Neural cell (in vitro differentiated cells): Measurements from ENCODE around the gene PCNX4. TPM values are rescaled to one million over a fixed set of nuclear protein-coding genes. Genes with fewer than 3 reads are reported as not detected.
"Not testable (repeated sequence)": the region's sequence is repeated elsewhere in the genome, so short reads cannot be mapped to it uniquely, and the experiment has no call there.

Experiments used
- H2AFZ ChIP-seq: fragments of 200-600, 300-800 bp; sonication (generic), shearing (Covaris generic); 2 replicates; pipeline ENCODE4 v1.6.0; 2014; ENCODE audit warnings: low read depth, mild to moderate bottlenecking, antibody characterized with exemption, low read length, moderate library complexity
- H3F3A ChIP-seq: fragments of 200-600 bp; shearing (Covaris generic); 2 replicates; pipeline ENCODE4 v1.6.1; 2016; ENCODE audit warnings: mild to moderate bottlenecking, moderate library complexity, mixed read lengths, antibody characterized with exemption, low read length; ENCODE audit not compliant: insufficient read depth, poor library complexity, severe bottlenecking
- H3K27ac ChIP-seq: fragments of 200-600, 300-800 bp; sonication (generic), shearing (Covaris generic); 2 replicates; pipeline ENCODE4 v1.5.1; 2014; ENCODE audit warnings: mild to moderate bottlenecking, low read length, moderate library complexity
- H3K27me3 ChIP-seq: fragments of 300-800, 200-600 bp; sonication (generic), shearing (Covaris generic); 2 replicates; pipeline ENCODE4 v1.6.0; 2014; ENCODE audit warnings: mild to moderate bottlenecking, low read depth, low read length, moderate library complexity; ENCODE audit not compliant: insufficient read depth
- H3K36me3 ChIP-seq: fragments of 300-800, 200-600 bp; sonication (generic), shearing (Covaris generic); 2 replicates; pipeline ENCODE4 v1.5.1; 2014; ENCODE audit warnings: mild to moderate bottlenecking, antibody characterized with exemption, low read length, moderate library complexity; ENCODE audit not compliant: insufficient read depth
- H3K4me2 ChIP-seq: fragments of 300-800, 200-600 bp; sonication (generic), shearing (Covaris generic); 2 replicates; pipeline ENCODE4 v1.6.0; 2014; ENCODE audit warnings: mild to moderate bottlenecking, low read length
- H3K4me3 ChIP-seq: fragments of 300-800, 200-600 bp; sonication (generic), shearing (Covaris generic); 2 replicates; pipeline ENCODE4 v1.5.1; 2014; ENCODE audit warnings: mild to moderate bottlenecking, low read length, moderate library complexity
- H3K79me2 ChIP-seq: fragments of 200-600 bp; shearing (Covaris generic); replicated peaks from 2 replicates; pipeline ENCODE4 v1.6.0; 2014; ENCODE audit warnings: mild to moderate bottlenecking, low read length, moderate library complexity; ENCODE audit not compliant: insufficient read depth
- H3K9ac ChIP-seq: fragments of 300-800, 200-600 bp; sonication (generic), shearing (Covaris generic); 2 replicates; pipeline ENCODE4 v1.6.1; 2016; ENCODE audit warnings: mild to moderate bottlenecking, low read length, mixed read lengths
- H3K9me2 ChIP-seq: fragments of 200-600 bp; shearing (Covaris generic); 2 replicates; pipeline ENCODE4 v1.6.1; 2016; ENCODE audit warnings: mild to moderate bottlenecking, low read length, mixed read lengths; ENCODE audit not compliant: insufficient read depth
- H3K9me3 ChIP-seq: fragments of 200-600, 300-800 bp; sonication (generic), shearing (Covaris generic); 2 replicates; pipeline ENCODE4 v1.6.1; 2016; ENCODE audit warnings: mild to moderate bottlenecking, mixed run types, low read length, moderate library complexity, mixed read lengths
- H4K20me1 ChIP-seq: fragments of 200-600 bp; shearing (Covaris generic); 2 replicates; pipeline ENCODE4 v1.6.1; 2016; ENCODE audit warnings: mild to moderate bottlenecking, mixed run types; ENCODE audit not compliant: insufficient read depth
- EP300 ChIP-seq: fragments of 450-650 bp; conservative IDR thresholded peaks from 2 replicates; pipeline ENCODE4 v1.6.1; 2014; ENCODE audit warnings: antibody characterized with exemption, mild to moderate bottlenecking, moderate library complexity; ENCODE audit not compliant: poor library complexity, severe bottlenecking
- EZH2 ChIP-seq: fragments of 200-600, 300-800 bp; shearing (Covaris generic), sonication (generic); IDR thresholded peaks from 2 replicates; pipeline ENCODE4 v1.6.1; 2014; ENCODE audit warnings: antibody characterized with exemption, low read length, borderline replicate concordance, mild to moderate bottlenecking; ENCODE audit not compliant: insufficient read depth, poor library complexity, severe bottlenecking
- MXI1 ChIP-seq: fragments of 450-650 bp; conservative IDR thresholded peaks from 2 replicates; pipeline ENCODE4 v1.6.1; 2014; ENCODE audit warnings: antibody characterized with exemption, mild to moderate bottlenecking; ENCODE audit not compliant: poor library complexity, severe bottlenecking
- POLR2AphosphoS5 ChIP-seq: IDR thresholded peaks from 2 replicates; pipeline ENCODE4 v1.6.1; 2012
- RAD21 ChIP-seq: fragments of 450-650 bp; conservative IDR thresholded peaks from 2 replicates; pipeline ENCODE4 v1.6.1; 2014; ENCODE audit warnings: antibody characterized with exemption, mild to moderate bottlenecking, moderate library complexity
- REST ChIP-seq: IDR thresholded peaks from 2 replicates; pipeline ENCODE4 v1.6.1; 2012; ENCODE audit warnings: borderline replicate concordance
- SMC3 ChIP-seq: fragments of 450-650 bp; conservative IDR thresholded peaks from 2 replicates; pipeline ENCODE4 v1.6.1; 2014; ENCODE audit warnings: antibody characterized with exemption, mild to moderate bottlenecking, moderate library complexity; ENCODE audit not compliant: poor library complexity
- TAF1 ChIP-seq: IDR thresholded peaks from 2 replicates; pipeline ENCODE4 v1.6.1; 2012; ENCODE audit warnings: low read depth
- polyA plus RNA-seq: library from polyadenylated mRNA; depleted of rRNA; stranded (reverse); fragments of >200 nt; gene quantifications from 2 replicates; pipeline ENCODE4 v1.2.3, GENCODE V29; 2014
- TF ChIP-seq, protein P1 (sequence below): fragments of 450-650 bp; IDR thresholded peaks from 2 replicates; pipeline ENCODE4 v1.5.1; 2014; ENCODE audit warnings: antibody characterized with exemption, mild to moderate bottlenecking, moderate library complexity; ENCODE audit not compliant: poor library complexity, severe bottlenecking

The PCNX4 gene
- polyA plus RNA-seq, 1 donor from 2014 or later: 117 TPM

- no peaks in the 10 kb centered on the region for H3K9me3 ChIP-seq
- H3K9ac ChIP-seq: no peak overlapping the region
- H3K27ac ChIP-seq: no peak overlapping the region
- H2AFZ ChIP-seq: no peak overlapping the region
- H3K36me3 ChIP-seq: no peaks in the 10 kb centered on the region
- H3K79me2 ChIP-seq: peaks cover 81% of the 10 kb centered on the region
- H3K9me2 ChIP-seq: no peaks in the 10 kb centered on the region
- no peak for TF ChIP-seq POLR2AphosphoS5
- no peak for TF ChIP-seq REST
- TF ChIP-seq EZH2: no peak
- TF ChIP-seq RAD21: no peak
- no peak for TF ChIP-seq EP300
- TF ChIP-seq SMC3: no peak
- no peak for TF ChIP-seq TAF1
- TF ChIP-seq, protein P1, sequence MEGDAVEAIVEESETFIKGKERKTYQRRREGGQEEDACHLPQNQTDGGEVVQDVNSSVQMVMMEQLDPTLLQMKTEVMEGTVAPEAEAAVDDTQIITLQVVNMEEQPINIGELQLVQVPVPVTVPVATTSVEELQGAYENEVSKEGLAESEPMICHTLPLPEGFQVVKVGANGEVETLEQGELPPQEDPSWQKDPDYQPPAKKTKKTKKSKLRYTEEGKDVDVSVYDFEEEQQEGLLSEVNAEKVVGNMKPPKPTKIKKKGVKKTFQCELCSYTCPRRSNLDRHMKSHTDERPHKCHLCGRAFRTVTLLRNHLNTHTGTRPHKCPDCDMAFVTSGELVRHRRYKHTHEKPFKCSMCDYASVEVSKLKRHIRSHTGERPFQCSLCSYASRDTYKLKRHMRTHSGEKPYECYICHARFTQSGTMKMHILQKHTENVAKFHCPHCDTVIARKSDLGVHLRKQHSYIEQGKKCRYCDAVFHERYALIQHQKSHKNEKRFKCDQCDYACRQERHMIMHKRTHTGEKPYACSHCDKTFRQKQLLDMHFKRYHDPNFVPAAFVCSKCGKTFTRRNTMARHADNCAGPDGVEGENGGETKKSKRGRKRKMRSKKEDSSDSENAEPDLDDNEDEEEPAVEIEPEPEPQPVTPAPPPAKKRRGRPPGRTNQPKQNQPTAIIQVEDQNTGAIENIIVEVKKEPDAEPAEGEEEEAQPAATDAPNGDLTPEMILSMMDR: no peak
- no peak for TF ChIP-seq MXI1
- no peaks in the 10 kb centered on the region for H3F3A ChIP-seq
- no peak overlapping the region for H3K4me3 ChIP-seq
- no peaks in the 10 kb centered on the region for H3K27me3 ChIP-seq
- H4K20me1 ChIP-seq: no peaks in the 10 kb centered on the region
- H3K4me2 ChIP-seq: no peak overlapping the region
Measured at GRCh38 chr14:60095781-60096450, 4.2 kb downstream of the PCNX4 start.

DNA sequence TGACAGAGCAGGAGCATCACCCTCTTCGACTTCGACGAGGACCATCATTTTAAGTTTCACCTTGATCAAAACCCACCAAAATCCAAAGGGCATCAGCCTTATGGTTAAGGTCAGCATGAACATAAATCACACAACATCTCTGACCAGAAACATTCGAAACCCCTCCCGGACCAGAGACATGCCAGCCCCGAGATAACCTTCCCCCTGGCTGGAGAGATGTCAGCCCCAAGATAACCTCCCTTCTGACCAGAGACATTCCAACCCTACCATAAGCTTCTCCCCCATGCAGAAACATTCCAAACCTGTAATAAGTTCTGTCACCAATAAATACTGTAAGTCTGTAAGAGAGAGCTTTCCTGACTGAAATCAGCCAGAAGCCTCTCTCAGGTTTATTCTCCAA is 6.3 kb downstream of the PCNX4 start:
- Histone ChIP-seq H3K27me3 (no peaks in the 10 kb centered on the region), H3K79me2 (peaks cover 93% of the 10 kb centered on the region), H4K20me1 (no peaks in the 10 kb centered on the region), H3K9me3 (no peaks in the 10 kb centered on the region), H3K9me2 (no peaks in the 10 kb centered on the region), H3K27ac (no peak overlapping the region), H3K4me2 (no peak overlapping the region), H3F3A (no peaks in the 10 kb centered on the region), H3K36me3 (no peaks in the 10 kb centered on the region), H3K4me3 (no peak overlapping the region), H2AFZ (no peak overlapping the region), H3K9ac (no peak overlapping the region)
- TF ChIP-seq RAD21: no peak
- TF ChIP-seq TAF1: no peak
- no peak for TF ChIP-seq REST
- no peak for TF ChIP-seq EP300
- TF ChIP-seq MXI1: no peak
- no peak for TF ChIP-seq EZH2
- no peak for TF ChIP-seq POLR2AphosphoS5

- H3F3A ChIP-seq, H3K36me3 ChIP-seq, H2AFZ ChIP-seq, H3K4me3 ChIP-seq, H3K27ac ChIP-seq, H3K9ac ChIP-seq, H3K4me2 ChIP-seq, H4K20me1 ChIP-seq, H3K27me3 ChIP-seq, H3K9me2 ChIP-seq, H3K9me3 ChIP-seq: not testable (repeated sequence)
- peaks cover 86% of the 10 kb centered on the region for H3K79me2 ChIP-seq
Measured at GRCh38 chr14:60099855-60100254, 8.1 kb downstream of the PCNX4 start.
